NCI-H1694 (cell line): ENCODE results near the gene CXorf49B.
"Not testable (repeated sequence)": the region's sequence is repeated elsewhere in the genome, so short reads cannot be mapped to it uniquely, and the experiment has no call there.

ENCODE experiments used
- DNase-seq: peaks from one replicate; lab custom pipeline; 2025; lab: John Stamatoyannopoulos, UW

CXorf49B gene

DNA sequence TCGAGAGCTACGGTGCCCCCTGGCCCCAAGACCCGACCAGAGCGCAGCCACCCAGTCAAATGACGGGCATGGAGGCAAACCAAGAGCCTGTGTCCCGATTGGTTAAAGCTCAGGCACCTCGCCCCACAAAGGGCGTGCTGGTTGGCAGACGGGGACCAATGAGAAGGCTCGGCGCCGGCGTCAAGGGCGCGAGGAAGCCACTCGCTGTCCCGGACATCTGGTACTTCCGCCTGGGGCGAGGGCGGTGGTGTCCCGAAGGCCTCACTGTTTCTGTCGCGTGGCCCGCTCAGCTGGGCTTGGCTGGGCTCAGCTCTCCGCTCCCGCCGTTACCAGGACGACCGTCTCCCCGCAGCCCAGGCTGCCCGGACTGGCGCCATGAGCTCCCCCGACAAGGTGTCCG, at the start of gene CXorf49B:
Gene CXorf49B, plus strand, starts transcription at position 301 of the 400 bp plus-strand sequence. Its CDS starts 75 bp downstream, at position 376.
- not testable (repeated sequence) for DNase-seq

DNA sequence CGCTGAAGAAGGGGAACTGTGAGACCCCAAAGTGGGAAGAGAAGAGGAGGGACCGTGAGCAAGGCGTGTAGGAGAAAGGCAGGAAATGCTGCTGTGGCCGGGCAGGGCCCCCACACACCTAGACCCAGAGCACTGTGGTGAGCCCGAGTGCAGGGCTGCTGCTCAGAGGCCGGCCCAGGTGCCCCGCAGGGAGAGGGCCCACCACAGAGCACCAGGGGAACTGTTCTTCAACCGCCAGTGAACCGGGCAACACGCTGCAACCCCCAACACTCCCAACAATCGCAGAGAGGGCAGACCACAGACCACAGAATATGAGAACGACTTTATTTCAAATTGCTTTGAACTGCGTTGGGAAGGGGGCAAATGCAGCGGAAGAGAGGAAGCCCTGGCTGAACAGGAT, 49.1 kb upstream of the CXorf49B start:
- DNase-seq, result not testable (repeated sequence)

DNA sequence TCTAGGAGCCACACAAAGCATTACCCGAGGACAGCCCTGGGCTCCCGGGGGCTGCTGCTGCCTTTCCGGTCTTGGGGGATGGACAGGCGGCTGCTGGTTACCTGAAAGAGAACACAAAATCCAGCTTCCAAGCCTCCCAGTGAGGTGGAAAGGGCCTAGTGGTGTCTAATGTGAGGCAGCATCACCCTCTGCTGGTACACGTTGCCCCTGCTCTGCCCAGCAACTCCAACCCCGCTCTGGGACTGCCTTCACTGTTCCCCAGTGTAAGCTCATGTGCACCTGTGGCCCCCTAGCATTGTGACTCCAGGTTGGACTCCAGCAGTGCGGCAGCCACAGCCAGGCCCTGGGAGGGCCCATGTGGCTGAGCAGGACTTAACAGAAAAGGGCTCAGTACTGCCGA, 47.6 kb upstream of the CXorf49B start:
- DNase-seq, result not testable (repeated sequence)

DNA sequence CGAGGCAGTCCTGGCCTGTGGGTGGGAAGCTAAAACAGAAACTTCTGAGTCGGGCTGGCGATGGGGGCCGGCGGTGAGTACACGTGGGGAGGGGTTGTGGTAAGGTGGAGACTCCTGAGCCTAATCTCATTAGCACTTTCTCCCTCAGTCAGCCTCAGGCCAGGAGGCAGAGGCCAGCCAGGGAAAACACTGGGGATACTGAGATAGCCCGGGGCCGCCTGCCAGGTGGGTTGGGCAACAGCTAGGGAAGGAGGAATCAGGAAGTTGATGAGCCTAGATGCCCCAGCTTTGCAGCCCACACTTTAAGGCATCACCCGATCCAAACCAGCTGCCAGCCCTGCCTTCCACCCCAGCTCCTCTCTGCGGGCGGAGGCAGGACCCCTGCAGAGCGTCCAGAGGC, 46.8 kb upstream of the CXorf49B start:
- DNase-seq, result not testable (repeated sequence)

DNA sequence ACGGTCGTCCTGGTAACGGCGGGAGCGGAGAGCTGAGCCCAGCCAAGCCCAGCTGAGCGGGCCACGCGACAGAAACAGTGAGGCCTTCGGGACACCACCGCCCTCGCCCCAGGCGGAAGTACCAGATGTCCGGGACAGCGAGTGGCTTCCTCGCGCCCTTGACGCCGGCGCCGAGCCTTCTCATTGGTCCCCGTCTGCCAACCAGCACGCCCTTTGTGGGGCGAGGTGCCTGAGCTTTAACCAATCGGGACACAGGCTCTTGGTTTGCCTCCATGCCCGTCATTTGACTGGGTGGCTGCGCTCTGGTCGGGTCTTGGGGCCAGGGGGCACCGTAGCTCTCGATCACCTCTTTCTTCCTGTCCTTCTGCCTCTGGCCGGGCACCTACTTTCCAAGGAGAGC, 45.0 kb upstream of the CXorf49B start, which contains the start of gene CXorf49:
Gene CXorf49, minus strand, starts transcription at position 101 of the 400 bp plus-strand sequence. CDS start 134 bp downstream, outside the sequence.
- DNase-seq, result not testable (repeated sequence)

DNA sequence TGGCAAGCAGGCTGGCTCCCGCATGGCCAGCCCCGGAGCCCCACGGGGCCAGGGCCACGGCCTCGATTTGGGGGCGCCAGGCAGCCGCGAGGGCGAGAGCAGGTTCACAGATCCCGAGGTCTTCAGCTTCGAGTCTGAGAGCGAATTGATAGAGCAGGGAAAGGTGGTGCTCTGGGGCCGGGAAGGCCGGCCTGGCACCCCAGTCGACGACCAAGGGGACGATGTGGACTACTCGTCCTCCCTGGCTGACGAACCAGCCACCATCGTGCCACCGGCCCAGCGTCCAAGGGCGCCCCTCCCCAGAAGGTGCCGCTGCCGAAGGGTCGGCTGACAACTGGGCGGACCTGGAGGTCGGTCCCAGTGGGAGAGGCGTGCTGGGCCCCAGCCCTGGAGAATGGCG, 44.0 kb upstream of the CXorf49B start:
- DNase-seq, result not testable (repeated sequence)

DNA sequence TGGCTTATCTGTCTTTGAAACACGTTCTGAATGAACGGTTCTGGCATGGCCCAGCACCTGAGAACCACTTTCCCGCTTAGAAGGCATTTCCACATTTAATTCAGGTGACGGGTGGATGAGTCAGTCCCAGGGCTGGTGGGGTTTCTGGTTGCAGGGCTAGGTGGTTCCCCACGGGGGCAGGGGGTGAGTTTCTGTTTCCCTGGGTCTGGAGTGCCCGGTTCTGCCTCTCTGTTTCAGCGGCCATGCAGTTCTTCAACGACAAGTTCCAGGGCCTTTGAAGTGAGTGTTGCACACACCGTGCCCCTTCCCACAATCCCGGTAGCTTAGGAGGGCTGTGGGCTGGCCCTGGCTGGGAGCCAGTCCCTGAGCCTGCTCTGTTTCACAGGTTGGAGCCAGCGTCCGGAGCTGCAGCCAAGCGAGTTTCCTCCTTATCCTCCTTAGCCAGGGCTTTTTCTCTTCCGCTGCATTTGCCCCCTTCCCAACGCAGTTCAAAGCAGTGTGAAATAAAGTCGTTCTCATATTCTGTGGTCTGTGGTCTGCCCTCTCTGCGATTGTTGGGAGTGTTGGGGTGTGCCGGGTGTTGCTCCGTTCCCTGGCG, 42.8 kb upstream of the CXorf49B start:
- not testable (repeated sequence) for DNase-seq

DNA sequence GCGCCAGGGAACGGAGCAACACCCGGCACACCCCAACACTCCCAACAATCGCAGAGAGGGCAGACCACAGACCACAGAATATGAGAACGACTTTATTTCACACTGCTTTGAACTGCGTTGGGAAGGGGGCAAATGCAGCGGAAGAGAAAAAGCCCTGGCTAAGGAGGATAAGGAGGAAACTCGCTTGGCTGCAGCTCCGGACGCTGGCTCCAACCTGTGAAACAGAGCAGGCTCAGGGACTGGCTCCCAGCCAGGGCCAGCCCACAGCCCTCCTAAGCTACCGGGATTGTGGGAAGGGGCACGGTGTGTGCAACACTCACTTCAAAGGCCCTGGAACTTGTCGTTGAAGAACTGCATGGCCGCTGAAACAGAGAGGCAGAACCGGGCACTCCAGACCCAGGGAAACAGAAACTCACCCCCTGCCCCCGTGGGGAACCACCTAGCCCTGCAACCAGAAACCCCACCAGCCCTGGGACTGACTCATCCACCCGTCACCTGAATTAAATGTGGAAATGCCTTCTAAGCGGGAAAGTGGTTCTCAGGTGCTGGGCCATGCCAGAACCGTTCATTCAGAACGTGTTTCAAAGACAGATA, 2.4 kb upstream of the CXorf49B start:
- DNase-seq, result not testable (repeated sequence)

DNA sequence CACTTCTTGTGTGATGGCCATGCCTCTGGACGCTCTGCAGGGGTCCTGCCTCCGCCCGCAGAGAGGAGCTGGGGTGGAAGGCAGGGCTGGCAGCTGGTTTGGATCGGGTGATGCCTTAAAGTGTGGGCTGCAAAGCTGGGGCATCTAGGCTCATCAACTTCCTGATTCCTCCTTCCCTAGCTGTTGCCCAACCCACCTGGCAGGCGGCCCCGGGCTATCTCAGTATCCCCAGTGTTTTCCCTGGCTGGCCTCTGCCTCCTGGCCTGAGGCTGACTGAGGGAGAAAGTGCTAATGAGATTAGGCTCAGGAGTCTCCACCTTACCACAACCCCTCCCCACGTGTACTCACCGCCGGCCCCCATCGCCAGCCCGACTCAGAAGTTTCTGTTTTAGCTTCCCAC, 1.7 kb downstream of the CXorf49B start:
- DNase-seq, result not testable (repeated sequence)

DNA sequence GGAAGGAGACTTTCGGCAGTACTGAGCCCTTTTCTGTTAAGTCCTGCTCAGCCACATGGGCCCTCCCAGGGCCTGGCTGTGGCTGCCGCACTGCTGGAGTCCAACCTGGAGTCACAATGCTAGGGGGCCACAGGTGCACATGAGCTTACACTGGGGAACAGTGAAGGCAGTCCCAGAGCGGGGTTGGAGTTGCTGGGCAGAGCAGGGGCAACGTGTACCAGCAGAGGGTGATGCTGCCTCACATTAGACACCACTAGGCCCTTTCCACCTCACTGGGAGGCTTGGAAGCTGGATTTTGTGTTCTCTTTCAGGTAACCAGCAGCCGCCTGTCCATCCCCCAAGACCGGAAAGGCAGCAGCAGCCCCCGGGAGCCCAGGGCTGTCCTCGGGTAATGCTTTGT, 2.5 kb downstream of the CXorf49B start:
- not testable (repeated sequence) for DNase-seq

DNA sequence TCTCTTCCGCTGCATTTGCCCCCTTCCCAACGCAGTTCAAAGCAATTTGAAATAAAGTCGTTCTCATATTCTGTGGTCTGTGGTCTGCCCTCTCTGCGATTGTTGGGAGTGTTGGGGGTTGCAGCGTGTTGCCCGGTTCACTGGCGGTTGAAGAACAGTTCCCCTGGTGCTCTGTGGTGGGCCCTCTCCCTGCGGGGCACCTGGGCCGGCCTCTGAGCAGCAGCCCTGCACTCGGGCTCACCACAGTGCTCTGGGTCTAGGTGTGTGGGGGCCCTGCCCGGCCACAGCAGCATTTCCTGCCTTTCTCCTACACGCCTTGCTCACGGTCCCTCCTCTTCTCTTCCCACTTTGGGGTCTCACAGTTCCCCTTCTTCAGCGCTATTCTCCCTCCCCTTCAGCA, 4.0 kb downstream of the CXorf49B start:
- not testable (repeated sequence) for DNase-seq

DNA sequence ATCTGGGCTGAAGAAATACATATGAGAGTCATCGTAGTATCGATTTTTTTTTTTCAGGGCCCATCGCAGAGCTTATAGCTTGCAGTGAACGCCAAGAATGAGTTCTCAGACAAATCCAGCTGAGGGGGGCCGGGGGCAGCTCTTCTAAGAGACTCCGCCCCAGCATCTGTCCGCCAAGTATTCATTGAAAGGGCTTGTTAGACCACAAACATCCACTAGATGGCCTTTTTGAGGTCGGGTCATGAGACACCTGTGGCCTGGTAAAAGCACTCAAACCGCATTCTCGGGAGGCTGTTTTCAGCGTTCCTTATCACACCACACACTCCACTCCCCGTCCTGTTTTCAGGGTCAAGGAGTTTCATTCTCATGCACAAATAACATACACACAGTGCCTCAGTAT, 15.2 kb downstream of the CXorf49B start:
- DNase-seq, result not testable (repeated sequence)

DNA sequence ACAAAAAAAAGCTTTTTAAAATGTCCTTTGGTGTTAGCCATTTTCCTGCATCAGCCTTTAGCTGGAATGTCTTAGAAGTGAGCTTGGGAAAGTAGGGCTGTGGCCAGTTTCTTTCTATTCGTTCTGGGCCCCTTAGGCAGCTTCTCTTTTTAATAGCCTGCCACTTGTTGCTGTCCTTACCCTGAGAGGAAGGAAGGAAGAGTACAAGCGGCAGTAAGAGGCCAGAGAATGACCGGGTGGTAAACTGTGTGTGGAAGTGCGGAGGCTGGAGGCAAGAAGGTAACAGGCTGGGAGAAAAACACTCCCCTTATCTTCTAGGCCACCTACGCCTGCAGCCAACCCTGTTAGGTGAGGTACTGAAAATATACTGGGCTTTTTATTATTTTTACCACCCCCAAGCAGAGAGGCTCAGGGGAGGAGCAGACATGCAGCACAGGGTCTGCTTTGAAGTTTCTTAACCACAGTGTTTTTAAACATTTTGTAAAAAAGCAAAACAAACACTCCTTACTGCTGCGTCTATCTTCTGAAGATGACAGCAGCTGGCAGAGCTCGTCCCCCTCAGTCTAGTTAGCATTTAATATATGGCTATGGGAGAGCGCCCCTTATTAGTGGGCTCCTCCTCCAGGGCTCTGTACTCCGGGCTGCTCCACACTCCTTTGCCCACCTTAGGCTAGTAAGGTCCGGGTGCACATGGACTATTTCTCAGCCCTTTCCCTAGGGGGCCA, 19.2 kb downstream of the CXorf49B start:
- DNase-seq, result not testable (repeated sequence)

DNA sequence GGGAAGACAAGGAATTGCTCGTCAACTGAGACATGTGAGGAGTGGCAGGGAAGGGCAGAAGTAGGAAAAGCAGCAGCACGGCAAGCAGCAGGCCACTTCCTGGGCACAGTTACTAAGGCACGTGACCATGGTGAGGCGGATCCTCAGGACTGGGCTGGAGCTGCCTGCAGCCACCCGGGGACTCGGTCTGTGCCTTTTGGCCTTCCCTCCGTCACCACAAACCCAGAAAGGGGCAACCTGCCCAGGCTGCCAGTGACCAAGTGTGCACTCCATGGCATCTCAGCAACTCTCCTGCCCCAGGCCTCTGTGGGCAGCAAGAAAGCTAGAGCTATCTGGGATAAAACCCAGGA, 19.8 kb downstream of the CXorf49B start:
- DNase-seq, result not testable (repeated sequence)

DNA sequence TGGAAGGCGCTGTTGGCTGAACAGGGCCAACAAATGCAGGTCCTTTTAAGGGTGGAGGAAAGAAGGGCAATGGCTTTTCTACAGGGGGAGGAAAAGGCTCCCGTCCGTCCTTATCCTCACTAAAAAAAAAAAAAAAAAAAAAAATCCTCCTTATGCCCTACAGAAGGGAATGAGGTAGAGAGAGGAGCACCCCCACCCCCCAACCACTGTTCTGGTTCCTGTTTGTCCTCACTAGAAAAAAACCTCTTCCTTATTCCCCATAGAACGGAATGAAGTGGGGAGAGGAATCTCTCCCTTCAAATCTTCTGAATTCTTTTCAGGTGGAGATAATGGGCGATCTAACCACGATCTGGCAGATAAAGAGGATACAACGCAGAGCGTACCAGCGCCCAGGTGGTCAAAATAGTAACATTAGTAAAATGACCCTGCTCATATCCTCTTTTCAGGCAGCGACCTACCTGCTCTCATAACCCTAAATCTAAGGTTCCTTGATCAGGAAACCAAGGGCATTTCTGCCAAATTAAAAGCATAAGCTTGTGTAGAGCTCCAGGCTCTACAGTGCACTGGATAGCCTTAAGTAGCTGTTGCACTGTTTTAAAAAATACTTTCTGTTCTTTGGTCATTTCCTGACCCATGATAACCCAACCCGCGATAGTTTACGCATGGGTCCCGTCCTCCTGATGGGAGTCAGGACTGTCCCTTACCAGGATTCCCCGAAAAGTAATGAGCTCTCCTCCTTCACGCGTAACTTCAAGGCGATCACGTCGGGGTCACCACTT, 20.6 kb downstream of the CXorf49B start:
- DNase-seq, result not testable (repeated sequence)

DNA sequence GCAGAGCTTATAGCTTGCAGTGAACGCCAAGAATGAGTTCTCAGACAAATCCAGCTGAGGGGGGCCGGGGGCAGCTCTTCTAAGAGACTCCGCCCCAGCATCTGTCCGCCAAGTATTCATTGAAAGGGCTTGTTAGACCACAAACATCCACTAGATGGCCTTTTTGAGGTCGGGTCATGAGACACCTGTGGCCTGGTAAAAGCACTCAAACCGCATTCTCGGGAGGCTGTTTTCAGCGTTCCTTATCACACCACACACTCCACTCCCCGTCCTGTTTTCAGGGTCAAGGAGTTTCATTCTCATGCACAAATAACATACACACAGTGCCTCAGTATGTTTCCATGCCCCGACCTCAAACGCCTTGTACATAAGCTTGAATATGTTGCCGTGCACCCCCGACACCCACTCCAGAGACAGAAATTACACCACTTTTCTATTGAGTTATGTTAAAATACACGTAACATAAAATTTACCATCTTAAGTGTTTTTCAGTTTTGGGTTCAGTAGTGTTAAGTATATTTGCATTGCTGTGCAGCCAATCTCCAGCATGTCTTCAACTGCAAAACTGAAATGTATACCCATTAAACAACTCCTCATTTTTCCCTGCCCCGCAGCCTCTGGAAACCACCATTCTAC, 21.3 kb downstream of the CXorf49B start:
- not testable (repeated sequence) for DNase-seq

DNA sequence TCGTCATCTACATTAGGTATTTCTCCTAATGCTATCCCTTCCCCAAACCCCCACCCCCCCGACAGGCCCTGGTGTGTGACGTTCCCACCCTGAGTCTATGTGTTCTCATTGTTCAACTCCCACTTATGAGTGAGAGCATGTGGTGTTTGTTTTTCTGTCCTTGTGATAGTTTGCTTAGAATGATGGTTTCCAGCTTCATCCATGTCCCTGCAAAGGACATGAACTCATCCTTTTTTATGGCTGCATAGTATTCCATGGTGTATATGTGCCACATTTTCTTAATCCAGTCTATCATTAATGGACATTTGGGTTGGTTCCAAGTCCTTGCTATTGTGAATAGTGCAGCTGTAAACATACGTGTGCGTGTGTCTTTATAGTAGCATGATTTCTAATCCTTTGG, 43.3 kb downstream of the CXorf49B start:
- DNase-seq, result not testable (repeated sequence)

DNA sequence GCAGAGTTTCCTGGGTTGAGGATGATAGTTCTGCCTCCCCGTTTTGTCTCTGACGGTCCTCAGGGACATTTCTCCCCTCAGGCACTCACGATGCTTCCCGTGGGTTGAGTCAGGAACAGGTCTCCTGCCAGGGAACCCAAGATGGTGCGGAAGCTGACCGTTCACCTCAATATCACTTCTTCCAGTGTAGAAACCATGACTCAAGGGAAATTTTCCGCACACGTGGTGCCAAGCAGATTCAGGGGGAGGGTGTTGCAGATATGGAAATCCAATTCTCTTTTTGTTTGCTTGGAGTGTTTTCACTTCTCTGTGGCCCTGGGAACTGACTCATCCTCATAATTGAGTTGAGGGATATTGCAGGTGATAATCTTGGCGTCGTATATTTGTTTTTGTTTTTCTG, 46.7 kb downstream of the CXorf49B start:
- DNase-seq, result no peak

DNA sequence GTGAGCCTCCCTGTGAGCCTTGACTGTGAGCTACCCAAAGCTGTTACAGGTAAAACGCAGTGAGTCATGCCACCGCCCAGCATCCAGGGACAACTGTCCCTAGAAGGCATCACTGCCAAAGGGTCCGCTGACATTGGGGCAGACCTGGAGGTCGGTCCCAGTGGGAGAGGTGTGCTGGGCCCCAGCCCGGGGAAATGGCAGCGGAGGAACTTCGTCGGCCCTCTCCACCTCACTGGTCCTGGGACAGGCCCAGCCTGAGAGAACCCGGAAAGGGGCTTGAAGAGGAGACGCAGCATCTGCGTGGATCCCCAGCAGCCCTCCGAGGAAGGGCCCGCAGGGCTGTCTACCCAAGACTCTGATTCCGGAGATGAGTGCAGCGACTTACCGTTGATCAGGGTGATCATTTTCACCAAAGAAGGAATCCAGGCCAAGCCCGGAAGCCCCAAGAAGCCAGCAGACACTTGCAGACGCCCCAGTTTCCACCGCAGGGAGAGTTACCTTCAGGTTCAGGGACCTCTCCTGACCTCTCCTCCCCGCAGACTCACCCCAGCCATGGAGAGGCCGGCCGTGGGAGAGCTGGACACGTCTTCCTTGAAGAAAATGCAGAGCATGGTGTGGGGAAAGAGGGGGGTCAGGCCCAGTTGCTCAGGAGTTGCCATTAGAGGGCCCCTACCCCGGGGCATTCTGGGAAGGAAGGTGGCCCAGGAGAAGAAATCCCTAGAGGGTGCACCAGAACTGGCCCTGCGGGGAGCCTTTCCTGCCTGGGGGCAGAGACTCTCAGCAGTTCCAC, 51.2 kb downstream of the CXorf49B start:
- DNase-seq, result no peak

DNA sequence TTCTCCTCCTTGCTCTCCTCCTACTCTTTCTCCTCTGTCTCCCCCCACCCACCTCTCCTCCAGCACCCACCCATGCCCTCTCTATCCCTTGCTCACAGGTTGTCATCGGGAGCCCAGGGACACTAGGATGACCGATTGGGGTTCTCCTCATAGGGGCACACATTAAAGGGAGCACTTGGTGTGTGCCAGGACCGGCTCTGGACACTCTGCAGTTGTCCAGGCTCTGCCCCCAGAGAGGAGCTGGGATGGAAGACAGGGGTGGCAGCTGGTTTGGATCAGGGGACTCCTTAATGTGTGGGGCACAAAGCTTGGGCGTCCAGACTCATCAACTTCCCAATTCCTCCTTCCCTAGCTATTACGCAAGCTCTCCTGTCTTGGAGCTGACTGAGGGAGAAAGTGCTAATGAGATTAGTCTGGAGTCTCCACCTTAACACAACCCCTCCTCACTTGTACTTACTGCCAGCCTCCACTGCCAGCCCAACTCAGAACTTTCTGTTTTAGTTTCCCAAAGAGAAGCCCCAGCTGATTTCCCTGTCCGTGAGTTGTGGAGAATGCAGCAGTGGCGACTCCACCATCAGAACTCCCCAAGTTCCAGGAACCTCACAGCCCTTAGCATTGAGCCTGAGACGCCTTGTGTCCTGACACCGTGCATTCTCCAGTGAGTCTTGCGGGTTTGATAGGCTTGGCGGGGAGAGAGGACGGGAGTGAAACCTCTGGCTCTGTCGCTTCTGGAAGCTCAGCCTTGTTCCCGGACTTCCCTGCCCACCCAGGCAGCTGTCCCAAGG, 52.2 kb downstream of the CXorf49B start:
- DNase-seq, result no peak

DNA sequence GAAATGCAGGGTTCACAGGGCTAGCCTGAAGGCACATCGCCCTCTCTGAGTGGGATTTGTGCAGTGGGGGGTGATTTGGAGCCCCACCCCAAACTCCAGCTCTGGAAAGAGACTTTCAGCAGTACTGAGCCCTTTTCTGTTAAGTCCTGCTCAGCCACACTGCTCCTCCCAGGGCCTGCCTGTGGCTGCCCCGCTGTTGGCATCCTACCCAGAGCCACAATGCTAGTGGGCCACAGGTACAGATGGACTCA, 52.7 kb downstream of the CXorf49B start:
- DNase-seq, result no peak
